ENCODE measurements around the gene SLIT3.
"Not testable (repeated sequence)": the region's sequence is repeated elsewhere in the genome, so short reads cannot be mapped to it uniquely, and the experiment has no call there.

SLIT3 gene

DNA sequence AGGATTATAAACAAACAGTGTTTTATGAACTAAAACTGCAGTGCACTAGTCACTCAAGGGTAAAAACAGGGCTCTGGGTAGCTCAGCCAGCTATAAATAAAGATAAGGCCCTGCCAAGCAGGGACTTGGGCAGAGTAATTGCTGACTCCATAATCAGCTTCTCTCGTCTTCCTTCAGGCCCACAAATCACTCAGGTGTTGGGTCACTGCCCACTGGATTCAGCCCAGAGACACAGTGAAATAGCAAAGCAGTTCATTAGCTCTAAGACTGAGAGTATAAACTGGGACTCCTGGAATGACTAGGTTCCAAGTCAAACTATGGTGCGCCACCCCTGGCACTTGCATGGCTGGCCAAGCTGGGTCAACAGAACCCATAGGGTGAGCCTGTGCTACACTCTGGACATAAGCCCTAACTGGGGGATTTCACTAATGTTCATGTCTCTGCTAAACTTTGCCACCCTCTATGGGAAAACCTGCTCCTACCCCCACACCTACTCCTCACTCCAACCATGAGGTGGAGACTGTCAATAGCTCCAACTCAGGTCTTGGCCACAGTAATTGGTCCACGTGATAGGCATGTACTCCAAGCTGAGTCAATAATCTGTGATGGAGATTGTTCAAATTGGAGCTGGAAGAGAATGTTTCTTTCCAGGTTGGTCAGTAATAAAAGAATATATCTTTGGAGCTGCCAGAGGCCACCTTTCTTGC, 158.5 kb downstream of the SLIT3 start:
- DNase-seq (ENCODE audit: low spot score), result no peak

DNA sequence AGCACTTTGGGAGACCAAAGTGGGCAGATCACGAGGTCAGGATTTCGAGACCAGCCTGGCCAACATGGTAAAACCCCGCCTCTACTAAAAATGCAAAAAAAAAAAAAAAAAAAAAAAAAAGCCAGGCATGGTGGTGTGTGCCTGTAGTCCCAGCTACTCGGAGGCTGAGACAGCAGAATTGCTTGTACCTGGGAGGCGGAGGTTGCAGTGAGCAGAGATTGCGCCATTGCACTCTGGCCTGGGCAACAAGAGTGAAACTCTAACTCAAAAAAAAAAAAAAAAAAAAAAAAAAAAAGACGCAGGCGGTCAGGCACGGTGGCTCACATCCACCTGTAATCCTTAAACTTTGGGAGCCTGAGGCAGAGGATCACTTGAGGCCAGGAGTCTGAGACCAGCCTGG, 160.7 kb downstream of the SLIT3 start:
- not testable (repeated sequence) for DNase-seq (ENCODE audit: low spot score)

DNA sequence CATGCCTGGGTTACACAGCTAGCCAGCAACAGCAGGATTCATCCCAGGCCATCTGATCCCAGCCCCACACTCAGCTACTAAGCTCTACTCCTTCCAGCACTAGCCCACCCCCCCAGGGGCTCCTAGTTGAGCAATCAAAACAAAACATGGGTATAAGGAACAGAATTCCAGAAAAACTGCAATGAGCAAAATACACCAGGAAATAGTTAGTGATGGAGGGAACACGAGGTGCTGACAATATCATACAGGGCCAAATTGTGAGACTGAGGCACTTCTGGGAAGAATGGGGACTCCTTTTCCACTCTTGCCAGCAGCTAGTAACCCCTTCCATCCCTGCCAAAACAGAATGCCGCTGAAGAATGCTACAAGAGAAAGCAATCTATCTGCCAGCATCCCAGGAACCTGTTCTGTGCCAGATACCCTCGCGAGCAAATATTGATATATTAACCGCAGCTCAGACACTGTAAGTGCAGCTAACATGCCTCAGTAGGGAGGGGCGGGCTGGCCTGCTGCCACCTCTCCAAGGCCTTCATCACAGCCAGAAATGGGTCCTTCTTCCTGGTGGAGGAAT, 161.4 kb downstream of the SLIT3 start:
- DNase-seq (ENCODE audit: low spot score), result no peak

DNA sequence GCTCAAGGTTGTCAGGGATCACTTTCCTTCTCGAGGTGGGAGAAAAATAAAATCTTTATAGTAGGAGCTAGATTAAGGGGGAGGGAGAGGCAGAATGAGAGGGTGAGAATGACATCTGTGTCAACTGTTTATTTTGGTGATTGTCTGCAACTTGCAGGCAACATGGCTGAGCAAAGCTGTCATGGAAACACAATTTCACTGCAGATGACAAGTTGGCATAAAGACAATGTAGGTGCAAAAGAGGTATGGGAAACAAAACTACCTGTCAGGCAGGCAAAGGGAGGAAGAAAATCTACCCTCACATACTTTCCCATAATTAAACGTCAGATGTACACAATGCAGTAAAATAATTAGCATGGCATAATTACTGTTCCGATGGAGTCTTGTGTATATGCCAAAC, 167.4 kb downstream of the SLIT3 start:
- no peak for DNase-seq (ENCODE audit: low spot score)

DNA sequence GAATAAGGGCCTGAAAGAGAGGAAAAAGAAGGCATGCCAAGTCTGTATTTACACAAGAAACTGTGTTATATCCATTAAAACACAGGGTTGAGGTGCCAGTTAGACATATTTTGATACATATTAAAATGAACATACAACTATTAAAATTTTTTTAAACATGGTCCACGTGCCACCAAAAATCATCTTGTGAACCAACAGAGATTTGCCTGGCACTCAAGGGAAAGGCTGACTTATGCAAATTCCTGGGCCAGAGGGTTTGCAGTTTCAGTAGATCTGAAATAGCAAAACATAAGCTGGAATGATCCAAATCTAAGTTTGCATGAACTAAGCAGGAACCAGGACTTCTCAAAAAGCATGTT, 168.7 kb downstream of the SLIT3 start:
- no peak for DNase-seq (ENCODE audit: low spot score)

DNA sequence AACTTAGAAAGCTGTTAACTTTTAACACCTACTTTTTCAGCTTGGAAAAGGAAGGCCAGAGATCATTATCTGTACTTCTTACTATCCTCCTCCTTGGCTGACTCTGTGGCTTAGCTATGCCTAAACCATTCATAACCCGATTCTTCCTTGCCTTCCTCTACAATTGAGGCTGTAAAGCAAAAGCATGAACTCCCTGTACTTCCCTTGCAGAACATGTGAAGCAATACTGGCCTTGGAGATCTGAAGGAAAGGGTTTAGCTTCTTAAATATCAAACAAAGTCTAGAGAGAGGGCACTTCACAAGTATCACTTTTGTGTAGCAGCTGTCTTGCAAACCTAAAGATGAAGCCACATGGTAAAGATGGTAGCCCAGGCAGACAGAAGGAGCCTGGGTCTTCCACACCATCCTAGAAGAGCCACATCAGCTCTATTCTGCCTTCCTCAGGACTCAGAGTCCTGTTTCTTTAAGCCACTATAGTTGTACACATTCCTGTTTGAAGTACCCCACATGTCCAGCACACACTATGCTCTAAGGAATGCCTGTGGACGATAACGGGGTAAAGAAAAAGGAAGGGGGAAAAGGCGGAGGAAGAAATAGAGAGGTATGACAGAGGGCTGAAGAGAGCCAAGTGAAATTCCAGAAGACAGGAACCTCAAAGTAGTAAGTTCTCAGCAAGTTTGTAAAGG, 169.2 kb downstream of the SLIT3 start:
- no peak for DNase-seq (ENCODE audit: low spot score)

DNA sequence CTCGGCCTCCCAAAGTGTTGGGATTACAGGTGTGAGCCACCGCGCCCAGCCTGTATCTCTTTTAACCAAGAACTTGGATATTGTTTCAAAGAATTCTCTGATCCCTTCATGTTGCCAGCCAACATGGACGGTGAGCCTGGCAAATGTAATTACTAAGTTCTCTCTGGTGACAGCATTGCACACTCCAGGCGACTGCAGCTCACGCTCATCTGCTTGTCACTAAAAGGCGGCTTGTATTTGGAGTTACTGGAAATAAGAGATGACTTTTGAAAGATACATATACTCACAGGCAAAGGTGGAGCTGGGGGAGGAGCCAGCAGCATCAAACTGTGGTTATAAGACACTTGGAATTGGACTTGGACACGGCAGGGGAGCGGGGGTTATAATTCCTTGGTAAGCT, 172.3 kb downstream of the SLIT3 start:
- DNase-seq (ENCODE audit: low spot score), result no peak

DNA sequence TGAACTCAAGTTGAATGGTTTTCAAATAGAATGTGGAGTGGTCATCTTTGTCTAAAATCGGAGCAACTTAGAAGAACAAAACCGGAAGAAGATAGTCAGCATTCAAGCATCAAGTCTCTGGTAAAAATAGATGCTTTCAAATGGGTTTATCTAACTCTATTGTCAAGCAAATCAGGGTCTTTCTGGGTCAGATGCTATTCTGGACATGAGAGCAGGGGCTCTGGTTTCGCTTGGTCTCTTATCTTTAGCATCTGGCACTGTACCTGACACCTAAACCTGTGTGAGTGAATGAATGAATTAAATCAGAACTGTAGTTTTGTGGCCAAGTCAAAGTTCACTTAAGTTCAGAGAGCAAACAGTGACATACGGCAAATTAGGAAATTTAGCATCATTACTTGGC, 173.5 kb downstream of the SLIT3 start:
- DNase-seq (ENCODE audit: low spot score), result no peak

DNA sequence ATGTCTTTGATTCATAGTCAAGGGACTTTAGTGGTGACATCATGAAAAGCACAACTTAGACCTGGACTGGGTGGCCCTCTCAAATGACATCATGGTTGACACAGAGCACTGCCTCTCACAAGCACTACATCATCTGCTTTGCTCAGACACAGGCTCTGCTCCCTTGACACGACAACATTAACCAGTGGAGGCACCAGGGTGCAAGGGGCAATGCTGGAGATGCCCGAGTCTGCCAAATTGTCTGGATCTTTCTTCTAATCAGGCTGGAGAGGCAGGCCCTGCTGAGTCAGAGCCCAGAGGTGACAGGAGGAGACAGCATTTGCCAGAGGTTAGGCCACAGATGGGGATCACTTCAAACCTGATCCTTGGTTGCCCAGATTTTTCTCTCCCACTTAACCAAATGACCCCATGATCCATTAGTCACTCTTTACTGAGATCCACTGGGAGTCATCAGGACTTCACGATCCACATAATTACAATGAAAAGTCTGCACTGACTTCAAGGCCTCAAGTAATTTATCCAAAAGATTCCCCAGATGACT, 174.4 kb downstream of the SLIT3 start:
- DNase-seq (ENCODE audit: low spot score), result no peak

DNA sequence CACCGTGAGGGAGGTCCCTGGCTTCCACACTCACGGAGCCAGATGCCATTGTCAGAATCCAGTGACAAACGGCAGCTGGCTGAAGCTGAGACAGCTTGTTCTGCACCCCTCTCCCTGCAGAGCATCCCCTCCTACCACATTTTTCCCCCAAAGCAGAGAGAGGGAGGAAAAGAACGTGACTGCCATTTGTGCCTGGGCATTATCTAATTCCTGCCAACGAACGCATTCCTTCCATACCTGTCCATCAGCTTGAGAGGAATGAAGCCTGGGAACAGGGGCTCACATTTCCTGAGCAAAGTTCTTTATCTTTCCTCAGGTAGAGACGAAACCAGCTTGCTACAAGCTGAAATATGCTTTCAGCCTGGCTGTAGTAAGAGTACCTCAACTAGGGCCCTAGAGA, 175.4 kb downstream of the SLIT3 start:
- DNase-seq (ENCODE audit: low spot score), result no peak

DNA sequence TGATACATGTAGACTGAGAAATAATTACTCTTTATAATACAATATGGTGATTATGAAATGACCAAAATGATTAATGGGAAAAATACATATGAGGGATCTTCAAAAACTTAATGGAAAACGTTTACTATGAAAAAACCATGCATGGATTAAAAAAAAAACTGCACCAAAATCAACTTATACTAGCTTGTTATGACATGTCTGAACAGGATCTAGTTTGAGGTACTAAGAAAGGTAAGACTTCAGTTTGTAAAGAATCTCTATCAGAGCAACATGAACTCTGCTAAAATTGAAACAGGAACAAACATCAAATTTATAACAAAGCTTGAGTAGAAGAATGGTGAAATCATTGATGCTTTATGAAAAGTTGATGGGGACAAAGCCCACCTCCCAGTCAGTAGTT, 178.0 kb downstream of the SLIT3 start:
- no peak for DNase-seq (ENCODE audit: low spot score)

DNA sequence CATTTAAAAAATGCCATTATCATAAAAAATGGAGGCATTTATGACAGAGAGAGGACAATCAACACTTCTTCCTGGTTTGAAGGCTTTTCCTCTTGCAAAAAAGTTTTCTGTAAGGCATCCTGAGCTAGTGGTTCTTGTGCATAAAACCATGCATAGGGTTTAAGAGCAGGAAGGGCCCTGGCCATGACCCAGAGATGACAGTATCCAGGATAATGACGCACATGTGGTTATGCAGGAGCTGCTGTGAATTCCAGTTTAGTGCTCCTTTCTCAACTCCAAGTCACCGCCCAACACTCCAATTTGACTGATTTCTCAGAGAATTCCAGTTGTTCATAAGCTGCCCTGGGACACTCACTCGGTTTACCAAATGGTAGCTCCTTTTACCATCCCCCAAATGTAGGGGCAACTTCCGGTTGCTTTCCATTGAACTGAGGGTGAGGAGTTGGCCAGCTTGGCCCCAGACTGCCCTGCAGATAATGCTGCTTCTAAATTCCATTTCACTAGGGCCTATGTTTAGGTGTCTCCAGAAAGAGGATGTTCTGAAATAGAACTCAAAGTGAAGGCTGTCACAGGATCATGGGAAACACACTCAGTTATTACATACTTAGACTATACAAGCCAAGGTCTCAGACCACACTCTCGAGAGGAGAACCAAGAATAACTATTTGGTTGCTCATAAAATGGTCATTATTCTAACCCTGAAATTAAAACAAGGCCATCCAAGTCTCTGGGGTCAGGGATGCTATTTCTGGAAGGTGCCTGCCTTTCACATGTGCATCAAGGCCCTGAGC, 179.1 kb downstream of the SLIT3 start:
- no peak for DNase-seq (ENCODE audit: low spot score)

DNA sequence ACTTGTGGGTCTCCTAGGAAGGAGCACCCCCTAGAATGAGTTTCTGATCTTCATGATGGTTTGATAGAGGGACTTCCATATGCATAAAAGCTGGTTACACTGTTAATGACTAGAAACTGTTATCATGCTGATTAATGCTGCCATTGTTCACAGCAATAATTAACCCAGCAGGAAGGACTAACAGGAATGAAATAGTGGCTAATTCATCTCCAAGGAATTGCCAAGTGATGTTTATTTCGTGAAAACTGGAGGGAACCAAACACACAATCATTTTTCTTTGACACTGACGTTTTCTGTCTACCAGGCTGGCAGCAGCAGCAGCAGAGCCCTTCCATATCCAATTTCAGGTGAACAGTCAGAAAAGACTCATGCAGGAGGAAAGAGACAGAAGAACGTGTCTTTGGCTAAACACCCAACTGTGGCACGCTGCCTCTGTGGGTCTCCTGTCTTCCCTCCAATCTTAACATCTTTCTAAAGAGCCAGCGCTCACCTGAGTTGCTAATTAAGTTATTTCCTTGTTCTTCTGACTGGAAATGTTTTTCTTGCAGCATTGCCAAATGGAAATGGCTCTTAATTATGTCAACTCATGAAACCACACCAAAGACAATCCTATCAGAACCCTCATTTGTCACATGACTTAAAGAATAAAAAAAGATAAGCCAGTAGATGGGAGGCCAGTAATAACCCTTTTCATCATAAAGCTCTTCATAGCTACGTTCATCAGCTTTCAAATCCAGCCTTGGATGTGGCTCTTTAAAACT, 181.5 kb downstream of the SLIT3 start:
- DNase-seq (ENCODE audit: low spot score), result no peak

DNA sequence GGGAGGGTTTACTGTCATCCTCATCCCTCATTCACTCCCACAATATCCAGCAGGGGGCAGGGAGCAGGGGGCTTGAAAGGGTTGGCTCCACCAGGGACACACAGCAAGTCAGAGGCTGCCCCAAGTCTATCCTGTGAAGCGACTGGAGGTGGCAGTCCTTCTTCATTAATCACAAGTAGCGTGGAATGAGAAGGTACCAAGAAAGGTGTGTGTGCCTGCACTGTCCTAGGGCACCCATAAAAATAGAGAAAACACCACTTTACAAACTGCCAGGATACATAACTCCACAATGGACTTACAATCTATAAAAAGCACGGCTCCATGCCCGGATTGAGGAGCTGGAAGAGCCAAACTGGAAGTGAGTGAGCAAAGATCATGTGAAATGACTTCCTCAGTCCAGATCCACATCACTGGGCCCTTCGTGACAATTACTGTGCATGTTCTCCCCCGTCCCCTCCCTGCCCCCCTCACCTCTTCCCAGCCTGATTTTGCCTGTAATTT, 183.9 kb downstream of the SLIT3 start:
- DNase-seq (ENCODE audit: low spot score), result no peak

DNA sequence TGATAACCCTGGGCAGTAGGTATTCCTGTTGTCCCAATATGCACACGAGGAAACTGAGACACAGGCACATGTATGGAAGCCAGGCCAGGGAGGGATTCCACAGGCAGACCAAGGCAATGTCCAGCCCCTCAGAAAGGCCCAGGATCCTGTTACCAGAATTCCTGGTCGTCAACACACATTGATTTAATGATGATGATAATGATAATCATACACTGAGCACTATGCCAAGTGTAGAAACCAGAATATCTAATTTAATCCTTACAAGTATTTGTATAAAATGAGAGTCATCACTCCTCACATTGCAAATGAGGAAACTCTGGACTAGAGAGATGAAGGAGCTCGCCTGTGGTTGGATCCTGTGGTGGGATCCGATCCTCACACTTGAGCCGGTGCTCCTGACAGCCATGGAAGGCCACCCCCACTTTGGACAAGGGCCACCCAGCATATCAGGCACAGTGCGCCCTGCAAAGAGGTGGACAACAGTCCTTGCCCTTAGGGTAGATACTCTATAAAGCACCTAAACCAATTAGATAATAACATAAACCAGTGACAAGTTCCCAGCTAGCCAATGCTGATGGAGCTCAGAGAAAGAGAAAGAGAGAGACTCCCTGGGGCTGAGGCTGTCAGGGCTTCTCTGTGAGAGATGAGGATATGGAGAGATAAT, 185.3 kb downstream of the SLIT3 start:
- no peak for DNase-seq (ENCODE audit: low spot score)

DNA sequence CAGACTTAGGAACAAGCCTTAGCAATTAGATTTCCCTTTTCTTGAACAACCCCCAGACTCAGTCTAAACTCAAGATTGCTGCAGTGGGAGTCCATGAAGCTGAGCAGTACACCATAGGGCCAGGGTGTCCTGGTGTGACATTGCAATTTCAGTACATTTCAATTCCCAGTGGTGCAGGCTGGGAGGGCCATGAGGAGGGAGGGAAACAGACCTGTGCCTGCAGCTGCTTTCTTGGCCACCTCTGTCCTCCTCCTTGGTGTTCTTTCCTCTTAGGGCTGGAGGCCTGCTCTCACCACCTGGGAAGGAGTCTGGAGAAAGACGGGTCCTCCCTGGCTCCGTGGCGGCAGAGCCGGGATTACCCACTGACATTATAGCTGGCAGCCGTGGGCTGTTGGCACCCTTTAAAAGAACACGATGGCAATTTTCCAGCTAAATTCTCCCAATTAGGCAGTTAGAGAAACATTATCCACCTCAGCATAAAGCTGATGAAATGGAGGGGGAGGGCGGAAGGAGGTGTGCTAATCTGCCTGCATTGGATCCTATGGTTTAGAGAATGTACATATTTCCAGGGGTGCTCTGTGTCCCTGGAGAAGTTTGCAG, 186.4 kb downstream of the SLIT3 start:
- DNase-seq (ENCODE audit: low spot score), result no peak

DNA sequence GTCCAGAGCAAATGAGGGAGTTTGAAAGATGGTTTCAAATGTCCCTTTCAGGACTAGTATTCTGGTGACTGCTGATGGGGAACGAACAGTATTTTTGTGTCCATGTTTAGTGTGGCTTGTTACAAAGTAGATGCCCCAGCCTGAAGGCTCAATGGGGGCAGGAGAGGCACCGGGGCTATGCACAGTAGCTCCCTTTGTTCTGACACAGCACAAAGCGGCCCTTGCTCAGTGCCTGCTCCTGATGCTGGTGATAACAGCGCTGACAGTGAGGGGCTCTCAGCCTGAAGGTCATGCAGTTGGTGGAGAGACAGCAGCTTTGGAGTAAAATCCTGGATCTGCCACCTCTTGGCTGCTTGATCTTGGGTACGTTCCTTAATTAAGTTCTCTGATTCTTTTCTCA, 188.9 kb downstream of the SLIT3 start:
- DNase-seq (ENCODE audit: low spot score), result no peak

DNA sequence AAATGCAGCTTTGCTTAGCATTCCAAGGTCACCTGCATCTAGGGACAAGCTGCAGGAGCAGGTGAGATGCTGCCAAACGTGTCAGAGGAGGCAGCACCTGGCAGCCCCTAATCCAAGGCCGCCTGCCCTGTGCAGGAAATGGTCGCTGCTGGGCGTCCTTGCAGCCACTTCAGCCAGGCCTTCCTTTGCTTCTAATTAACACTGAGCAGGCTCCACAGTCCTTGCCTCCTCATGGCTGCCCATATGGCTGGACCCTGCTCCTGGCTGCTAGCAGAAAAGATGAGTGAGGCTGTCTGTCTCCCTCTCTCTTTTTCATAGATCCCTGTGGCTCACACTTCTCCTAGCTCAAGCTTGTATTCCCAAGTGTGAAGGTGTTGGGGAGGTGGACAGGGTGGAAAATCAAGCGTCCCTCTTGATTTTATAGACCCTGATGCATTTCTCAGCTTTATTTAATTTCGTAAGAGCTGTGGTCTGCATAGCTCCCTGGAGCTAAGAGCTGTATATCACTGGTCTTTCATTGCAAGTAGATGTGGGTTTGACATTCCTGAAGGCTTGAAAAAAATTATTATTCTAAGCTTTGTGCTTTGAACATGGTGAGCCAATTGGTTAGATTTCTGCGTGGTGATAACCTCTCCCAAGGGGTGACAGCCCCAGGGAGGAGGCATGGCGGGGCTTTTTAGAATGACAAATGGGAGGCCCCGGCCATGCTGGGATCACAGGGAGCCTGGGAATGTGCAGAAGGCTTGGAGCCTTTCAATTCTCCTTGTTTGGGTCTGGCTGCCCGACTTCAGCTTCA, 193.8 kb downstream of the SLIT3 start:
- no peak for DNase-seq (ENCODE audit: low spot score)

DNA sequence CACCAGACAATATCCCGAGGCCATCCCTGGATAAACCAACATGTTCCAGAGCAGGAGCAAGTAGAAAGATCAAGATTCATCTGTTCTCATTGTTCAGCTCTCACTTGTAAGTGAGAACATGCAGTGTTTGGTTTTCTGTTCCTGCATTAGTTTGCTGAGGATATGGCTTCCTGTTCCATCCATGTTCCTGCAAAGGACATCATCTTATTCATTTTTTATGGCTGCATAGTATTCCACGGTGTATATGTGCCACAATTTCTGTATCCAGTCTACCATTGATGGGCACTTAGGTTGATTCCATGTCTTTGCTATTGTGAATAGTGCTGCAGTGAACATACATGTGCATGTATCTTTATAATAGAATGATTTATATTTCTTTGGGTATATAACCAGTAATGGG, 195.4 kb downstream of the SLIT3 start:
- DNase-seq (ENCODE audit: low spot score), result not testable (repeated sequence)

DNA sequence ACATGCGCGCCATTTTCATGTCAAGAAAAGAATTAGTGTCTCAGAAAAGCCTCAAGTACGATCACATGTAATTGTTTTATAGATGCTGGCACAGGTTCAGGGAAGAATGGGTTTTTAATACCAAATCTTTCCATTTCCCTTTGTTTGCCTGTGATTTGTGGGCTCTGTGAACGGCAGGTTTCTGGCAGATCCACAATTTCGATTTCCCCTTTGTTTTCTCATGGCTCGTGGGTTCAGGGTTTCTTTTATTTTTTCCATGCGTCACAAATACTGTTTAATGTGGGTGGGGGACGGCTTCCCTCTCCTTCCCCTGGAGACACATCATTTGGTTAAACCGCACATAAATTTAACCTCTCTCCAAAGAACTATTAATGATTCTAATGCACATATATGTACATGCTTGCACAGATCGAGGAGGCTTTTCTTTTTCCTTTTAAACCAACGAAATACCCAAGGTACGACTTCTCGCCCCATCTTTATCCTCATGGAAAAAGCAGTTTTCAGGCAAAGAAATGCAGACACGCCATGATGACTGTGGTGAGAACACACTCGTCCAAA, 195.9 kb downstream of the SLIT3 start:
- DNase-seq (ENCODE audit: low spot score), result no peak
